A673 (cell line): ENCODE measurements around the gene SCN10A. TPM values are rescaled to one million over a fixed set of nuclear protein-coding genes. Genes with fewer than 3 reads are reported as not detected.

Experiments
- BruUV-seq: library from RNA; stranded (reverse); fragments of 400-500 nt; replicated peaks from 2 replicates; lab custom pipeline; 2021; lab: Mats Ljungman, UMichigan
- CTCF ChIA-PET: fragments of 300-600 bp; sonication (Branson Sonifier 250); formaldehyde crosslinking; loops from one replicate; lab custom pipeline; 2022; ENCODE audit warnings: antibody characterized with exemption; lab: Charles Lee
- POLR2A ChIA-PET: fragments of 300-600 bp; sonication (Branson Sonifier 250); formaldehyde crosslinking; loops from one replicate; lab custom pipeline; 2022; ENCODE audit warnings: antibody characterized with exemption; ENCODE audit not compliant: low non-redundant PET; lab: Charles Lee
- DNase-seq: peaks from one replicate; pipeline ENCODE4 v3.0.0-alpha.2; 2015; ENCODE audit warnings: low spot score
- H3K27ac ChIP-seq: fragments of 200-600 bp; sonication (generic); 2 replicates; pipeline ENCODE4 v1.5.1; 2016; ENCODE audit warnings: mixed run types, low read depth, mild to moderate bottlenecking, mixed read lengths, antibody characterized with exemption, low read length; ENCODE audit not compliant: poor library complexity, severe bottlenecking
- H3K27me3 ChIP-seq: fragments of 200-600 bp; sonication (generic); replicated peaks from 2 replicates; pipeline ENCODE4 v1.6.1; 2017; ENCODE audit warnings: mixed run types, low read depth, mild to moderate bottlenecking, mixed read lengths, antibody characterized with exemption, low read length; ENCODE audit not compliant: insufficient read depth, poor library complexity
- H3K36me3 ChIP-seq: fragments of 200-600 bp; sonication (generic); 2 replicates; pipeline ENCODE4 v1.6.1; 2016; ENCODE audit warnings: mixed run types, mild to moderate bottlenecking, mixed read lengths, antibody characterized with exemption, low read length; ENCODE audit not compliant: insufficient read depth, poor library complexity, severe bottlenecking
- H3K4me1 ChIP-seq: fragments of 200-600 bp; sonication (generic); 2 replicates; pipeline ENCODE4 v1.6.1; 2017; ENCODE audit warnings: mixed run types, mild to moderate bottlenecking, mixed read lengths, antibody characterized with exemption, low read length; ENCODE audit not compliant: insufficient read depth, poor library complexity, severe bottlenecking
- H3K4me3 ChIP-seq: fragments of 200-600 bp; sonication (generic); 2 replicates; pipeline ENCODE4 v1.5.1; 2016; ENCODE audit warnings: low read depth, mixed run types, mild to moderate bottlenecking, mixed read lengths, low read length; ENCODE audit not compliant: poor library complexity, severe bottlenecking
- H3K9me3 ChIP-seq: fragments of 200-600 bp; sonication (generic); 2 replicates; pipeline ENCODE4 v1.6.1; 2016; ENCODE audit warnings: mixed run types, low read depth, mild to moderate bottlenecking, mixed read lengths, antibody characterized with exemption, low read length; ENCODE audit not compliant: poor library complexity, severe bottlenecking
- CTCF ChIP-seq: fragments of 300-800, 200-600 bp; sonication (generic); conservative IDR thresholded peaks from 2 replicates; pipeline ENCODE4 v1.5.1; 2017; ENCODE audit warnings: low read depth, mild to moderate bottlenecking, antibody characterized with exemption, low read length, moderate library complexity, mixed read lengths
- EZH2 ChIP-seq: fragments of 200-600 bp; sonication (generic); IDR thresholded peaks from 2 replicates; pipeline ENCODE4 v1.6.1; 2017; ENCODE audit warnings: borderline replicate concordance, low read depth, mild to moderate bottlenecking, mixed read lengths, antibody characterized with exemption, low read length; ENCODE audit not compliant: poor library complexity, severe bottlenecking
- intact Hi-C: fragments of 100-400 bp; cut with micrococcal nuclease; formaldehyde crosslinking; loops from one replicate; pipeline ENCODE4 v1.10.0; 2022; ENCODE audit not compliant: unreplicated experiment
- total RNA-seq: library from RNA; stranded (reverse); gene quantifications from 2 replicates; pipeline ENCODE4 v1.2.3, GENCODE V29; 2021

Gene SCN10A
- total RNA-seq, 1 experiment from 2014 or later: not detected

DNA sequence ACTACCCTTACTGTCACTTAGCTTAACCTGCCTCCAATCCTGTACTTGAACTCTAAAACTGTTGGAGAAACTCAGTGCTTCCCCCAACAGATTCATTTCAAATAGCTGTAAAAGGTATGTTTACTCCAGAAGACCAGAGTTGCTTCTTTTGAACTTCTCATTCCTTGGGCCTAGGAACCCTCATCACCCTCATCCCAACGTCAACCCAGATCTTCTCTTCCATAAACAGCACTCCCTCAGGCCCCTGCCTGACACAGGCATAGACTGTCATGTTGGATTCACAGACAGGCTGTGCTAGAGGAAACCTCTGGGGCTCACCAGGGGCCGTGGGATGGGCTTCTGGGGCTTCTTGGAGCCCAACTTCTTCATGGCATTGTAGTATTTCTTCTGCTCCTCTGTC, 109.1 kb downstream of the SCN10A start:
- ChIA-PET POLR2A (no interaction called here), CTCF (no interaction called here)
- no TSS peak for BruUV-seq
- no peaks in the 10 kb centered on the region for H3K9me3 ChIP-seq
- intact Hi-C loops: no loop called here
- no peak overlapping the region for H3K27ac ChIP-seq
- no peaks in the 10 kb centered on the region for H3K4me1 ChIP-seq
- TF ChIP-seq CTCF (no peak), EZH2 (no peak)
- no peaks in the 10 kb centered on the region for H3K36me3 ChIP-seq
- peaks cover 2% of the 10 kb centered on the region for H3K27me3 ChIP-seq
- no peak overlapping the region for H3K4me3 ChIP-seq
- DNase-seq: no peak

DNA sequence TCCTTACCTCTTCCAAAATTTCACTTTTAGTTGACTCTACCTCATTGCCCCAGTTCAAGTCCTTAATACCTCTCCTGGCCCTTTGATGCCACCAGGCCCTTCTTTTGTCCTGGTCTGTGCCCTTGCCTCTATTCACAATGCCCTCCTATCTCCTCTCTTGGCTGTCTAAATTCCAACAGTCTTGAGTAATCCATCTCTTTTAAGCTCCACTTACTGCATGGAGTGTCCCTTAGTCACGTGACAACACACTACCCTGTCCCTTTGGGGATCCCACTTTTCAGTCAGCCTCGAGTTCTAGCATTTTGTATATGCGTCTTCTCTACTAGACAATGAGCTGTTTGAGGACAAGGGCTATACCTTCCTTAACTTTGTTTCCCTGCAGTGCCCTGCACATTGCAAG, 113.8 kb downstream of the SCN10A start:
- Histone ChIP-seq H3K36me3 (no peaks in the 10 kb centered on the region), H3K4me1 (no peaks in the 10 kb centered on the region), H3K9me3 (no peaks in the 10 kb centered on the region), H3K27me3 (peaks cover 2% of the 10 kb centered on the region), H3K4me3 (no peak overlapping the region), H3K27ac (no peak overlapping the region)
- CTCF ChIA-PET: no interaction called here
- intact Hi-C loops: no loop called here
- no TSS peak for BruUV-seq
- DNase-seq: no peak
- POLR2A ChIA-PET: no interaction called here
- no peak for TF ChIP-seq EZH2
- TF ChIP-seq CTCF: no peak

DNA sequence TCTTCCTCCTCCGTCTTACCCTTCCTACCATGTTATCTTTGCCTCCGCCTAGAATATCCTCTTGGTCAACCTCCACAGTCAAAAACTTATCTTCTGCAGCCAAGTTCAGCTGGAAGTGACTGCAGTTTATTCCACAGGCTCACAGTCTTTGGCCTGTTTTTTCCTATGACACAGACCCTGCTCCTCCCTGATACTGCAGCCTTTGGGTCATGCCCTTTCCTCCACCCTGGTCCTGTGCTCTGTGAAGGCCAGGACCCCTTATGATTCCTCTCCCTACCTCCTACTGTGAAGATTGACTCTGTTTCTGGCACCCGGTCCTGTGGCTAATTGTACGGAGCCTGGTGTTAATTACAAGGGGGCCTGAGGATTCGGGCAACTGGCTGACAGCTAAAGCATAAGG, 117.3 kb downstream of the SCN10A start:
- H3K27ac ChIP-seq: no peak overlapping the region
- no TSS peak for BruUV-seq
- H3K9me3 ChIP-seq: no peaks in the 10 kb centered on the region
- POLR2A ChIA-PET: no interaction called here
- no peaks in the 10 kb centered on the region for H3K4me1 ChIP-seq
- CTCF ChIA-PET: no interaction called here
- H3K4me3 ChIP-seq: no peak overlapping the region
- TF ChIP-seq EZH2: no peak
- no peak for TF ChIP-seq CTCF
- intact Hi-C loops: no loop called here
- H3K36me3 ChIP-seq: no peaks in the 10 kb centered on the region
- no peak for DNase-seq
- no peaks in the 10 kb centered on the region for H3K27me3 ChIP-seq
